IMR-90 (cell line): Measurements from ENCODE around the gene SLC2A10. TPM values are rescaled to one million over a fixed set of nuclear protein-coding genes. Genes with fewer than 3 reads are reported as not detected.

Source experiments
- ATAC-seq: fragments of 200-7000 bp; cut with Tn5 transposase; 2 replicates; pipeline ENCODE4 v1.9.1; 2020; ENCODE audit warnings: low read depth, mild to moderate bottlenecking, moderate library complexity
- BruUV-seq: library from RNA; stranded (reverse); fragments of 400-500 nt; replicated peaks from 2 replicates; lab custom pipeline; 2021; lab: Mats Ljungman, UMichigan
- CTCF ChIA-PET: fragments of 300-600 bp; formaldehyde crosslinking; extraction: SDS; loops from one replicate; lab custom pipeline; 2021; ENCODE audit warnings: antibody characterized with exemption; lab: Yijun Ruan, JAX
- POLR2A ChIA-PET: fragments of 300-600 bp; sonication (Branson Sonifier 250); formaldehyde crosslinking; loops from one replicate; lab custom pipeline; 2022; ENCODE audit warnings: antibody characterized with exemption; ENCODE audit not compliant: unreplicated experiment; lab: Charles Lee
- DNase-seq: peaks from one replicate; pipeline ENCODE4 v3.0.0; 2013
- H2AFZ ChIP-seq: replicated peaks from 2 replicates; pipeline ENCODE3; 2013; ENCODE audit warnings: low read length, mild to moderate bottlenecking; ENCODE audit not compliant: poor library complexity
- H2AK5ac ChIP-seq: 2 replicates; pipeline ENCODE4 v1.6.1; 2013; ENCODE audit warnings: low read depth, low read length, inconsistent platforms
- H2AK9ac ChIP-seq: replicated peaks from 2 replicates; pipeline ENCODE3; 2013; ENCODE audit warnings: mild to moderate bottlenecking, low read depth, low read length, moderate library complexity; ENCODE audit not compliant: poor library complexity
- H2BK120ac ChIP-seq: 2 replicates; pipeline ENCODE4 v1.6.1; 2013; ENCODE audit warnings: low read depth, low read length, inconsistent platforms
- H2BK15ac ChIP-seq: 3 replicates; pipeline ENCODE4 v1.6.1; 2013; ENCODE audit warnings: low read depth, low read length, inconsistent platforms
- H2BK20ac ChIP-seq: 2 replicates; pipeline ENCODE4 v1.6.1; 2013; ENCODE audit warnings: low read depth, mild to moderate bottlenecking, inconsistent platforms, low read length, moderate library complexity
- H2BK5ac ChIP-seq: 2 replicates; pipeline ENCODE4 v1.6.1; 2013; ENCODE audit warnings: mild to moderate bottlenecking, low read depth, low read length, inconsistent platforms; ENCODE audit not compliant: poor library complexity, severe bottlenecking
- H3K14ac ChIP-seq: replicated peaks from 2 replicates; pipeline ENCODE4 v1.6.1; 2013; ENCODE audit warnings: low read depth, low read length, inconsistent platforms
- H3K18ac ChIP-seq: 2 replicates; pipeline ENCODE4 v1.6.1; 2013; ENCODE audit warnings: low read depth, low read length, control low read depth
- H3K23ac ChIP-seq: 2 replicates; pipeline ENCODE4 v1.6.1; 2013; ENCODE audit warnings: low read depth, low read length, inconsistent platforms
- H3K27ac ChIP-seq: 2 replicates; pipeline ENCODE4 v1.5.1; 2013; ENCODE audit warnings: mild to moderate bottlenecking, control low read depth, low read length; ENCODE audit not compliant: insufficient read depth
- H3K27me3 ChIP-seq: 2 replicates; pipeline ENCODE4 v1.6.1; 2013; ENCODE audit warnings: low read length; ENCODE audit not compliant: control insufficient read depth, insufficient read depth
- H3K36me3 ChIP-seq: 2 replicates; pipeline ENCODE4 v1.6.1; 2013; ENCODE audit warnings: low read length, mixed read lengths; ENCODE audit not compliant: control insufficient read depth, insufficient read depth
- H3K4ac ChIP-seq: 2 replicates; pipeline ENCODE4 v1.6.1; 2013; ENCODE audit warnings: low read depth, low read length, inconsistent platforms
- H3K4me1 ChIP-seq: 2 replicates; pipeline ENCODE4 v1.6.1; 2013; ENCODE audit warnings: low read length, mixed read lengths; ENCODE audit not compliant: control insufficient read depth, insufficient read depth
- H3K4me2 ChIP-seq: 2 replicates; pipeline ENCODE4 v1.6.1; 2013; ENCODE audit warnings: low read depth, mild to moderate bottlenecking, control low read depth, low read length, moderate library complexity
- H3K4me3 ChIP-seq: 2 replicates; pipeline ENCODE4 v1.5.1; 2013; ENCODE audit warnings: low read depth, mild to moderate bottlenecking, control low read depth, low read length, moderate library complexity; ENCODE audit not compliant: insufficient read depth
- H3K56ac ChIP-seq: 2 replicates; pipeline ENCODE4 v1.6.1; 2013; ENCODE audit warnings: low read length, inconsistent platforms; ENCODE audit not compliant: insufficient read depth; ENCODE audit errors: extremely low read depth
- H3K79me1 ChIP-seq, 2 experiments: 2 replicates each; pipeline ENCODE4 v1.6.1; 2013; ENCODE audit warnings: low read length in 2 of 2, inconsistent platforms in 1 of 2, low read depth in 1 of 2
- H3K9ac ChIP-seq: 2 replicates; pipeline ENCODE4 v1.6.1; 2013; ENCODE audit warnings: low read depth, low read length, control low read depth
- H3K9me1 ChIP-seq: 2 replicates; pipeline ENCODE4 v1.6.1; 2013; ENCODE audit warnings: low read length, inconsistent platforms; ENCODE audit not compliant: insufficient read depth
- H3K9me3 ChIP-seq: 2 replicates; pipeline ENCODE4 v1.6.1; 2013; ENCODE audit warnings: low read length; ENCODE audit not compliant: control insufficient read depth, insufficient read depth
- H4K20me1 ChIP-seq: 2 replicates; pipeline ENCODE4 v1.6.1; 2013; ENCODE audit warnings: low read length, inconsistent platforms; ENCODE audit not compliant: insufficient read depth
- H4K5ac ChIP-seq: 2 replicates; pipeline ENCODE4 v1.6.1; 2013; ENCODE audit warnings: mild to moderate bottlenecking, low read depth, low read length, control low read depth
- H4K8ac ChIP-seq, 2 experiments: 2 replicates each; pipeline ENCODE4 v1.6.1; 2013; ENCODE audit warnings: low read depth in 2 of 2, low read length in 2 of 2, control low read depth in 1 of 2, inconsistent platforms in 1 of 2
- H4K91ac ChIP-seq: 2 replicates; pipeline ENCODE4 v1.6.1; 2013; ENCODE audit warnings: low read depth, low read length, inconsistent platforms; ENCODE audit not compliant: insufficient read depth
- CHD1 ChIP-seq: IDR thresholded peaks from 2 replicates; pipeline ENCODE4 v1.6.1; 2012; ENCODE audit warnings: low read depth, low read length, improper control_type of control experiment
- CTCF ChIP-seq: conservative IDR thresholded peaks from 2 replicates; pipeline ENCODE4 v1.5.1; 2012; ENCODE audit warnings: mild to moderate bottlenecking, low read depth, low read length, improper control_type of control experiment
- MXI1 ChIP-seq: IDR thresholded peaks from 2 replicates; pipeline ENCODE4 v1.6.1; 2012; ENCODE audit warnings: low read depth, mild to moderate bottlenecking, low read length, moderate library complexity, borderline replicate concordance
- dilution Hi-C: fragments of 300-500 bp; cut with HindIII; formaldehyde crosslinking; loops from one replicate; pipeline ENCODE4 v1.14.3; 2018; ENCODE audit warnings: low sequenced_read_pairs; ENCODE audit not compliant: unreplicated experiment
- in situ Hi-C: fragments of 300-500 bp; cut with MboI; formaldehyde crosslinking; loops from 3 replicates; pipeline ENCODE4 v1.14.3; 2019; ENCODE audit warnings: low sequenced_read_pairs, inconsistent platforms, mixed read lengths
- intact Hi-C: fragments of 100-400 bp; cut with micrococcal nuclease; formaldehyde crosslinking; loops from 2 replicates; pipeline ENCODE4 v1.10.0; 2022
- polyA plus RNA-seq, 3 experiments: library from polyadenylated mRNA; depleted of rRNA; stranded (reverse); fragments of >200 nt; gene quantifications; 2 replicates each; pipeline ENCODE4 v1.2.3, GENCODE V29; 2012; ENCODE audit warnings: low replicate concordance in 1 of 3
- total RNA-seq: library from RNA; depleted of rRNA; stranded (reverse); fragments of >200 nt; gene quantifications from 2 replicates; pipeline ENCODE4 v1.2.3, GENCODE V29; 2012

SLC2A10 gene
- total and polyA plus RNA-seq, 2 of the 4 experiments (the other 2 are of a cell fraction): 15.2 to 22.0 TPM

GRCh38 chr20:46720776-46721425 is 11.5 kb downstream of the SLC2A10 start:
- Histone ChIP-seq H2BK15ac (no peak overlapping the region), H2AK5ac (no peak overlapping the region), H4K91ac (no peak overlapping the region), H3K9me1 (peaks cover 9% of the 10 kb centered on the region; the same call in 1 of the 2 replicates), H4K20me1 (peaks cover 10% of the 10 kb centered on the region), H3K4me1 (no peaks in the 10 kb centered on the region), H3K9me3 (peaks cover 7% of the 10 kb centered on the region), H3K56ac (no peak overlapping the region), H3K4me3 (no peak overlapping the region), H3K9ac (no peak overlapping the region), H2BK20ac (no peak overlapping the region), H2AFZ (no peak overlapping the region), H3K23ac (no peak overlapping the region), H4K5ac (no peak overlapping the region), H3K27me3 (no peaks in the 10 kb centered on the region), H2AK9ac (no peak overlapping the region), H3K27ac (no peak overlapping the region), H3K18ac (no peak overlapping the region), H3K14ac (no peak overlapping the region), H3K4me2 (no peak overlapping the region), H4K8ac (no peak overlapping the region), H2BK120ac (no peak overlapping the region), H3K36me3 (peaks cover 29% of the 10 kb centered on the region), H2BK5ac (no peak overlapping the region), H3K79me1 (peaks cover 9 to 59% of the 10 kb centered on the region in 2 experiments), H3K4ac (no peak overlapping the region)
- ChIA-PET POLR2A (no interaction called here), CTCF (no interaction called here)
- dilution Hi-C loops (no loop called here), in situ Hi-C loops (no loop called here), intact Hi-C loops (no loop called here)
- TF ChIP-seq CTCF (no peak), CHD1 (no peak), MXI1 (no peak)
- ATAC-seq (no peak), DNase-seq (peak; percentile 41)
- no TSS peak for BruUV-seq
